ENCODE results near the gene PREX1. TPM values are rescaled to one million over a fixed set of nuclear protein-coding genes. Genes with fewer than 3 reads are reported as not detected.

Gene PREX1
- total and polyA plus RNA-seq, 3 donors from 2014 or later, result 18.0 to 36.5 (median 27.1) TPM

DNA sequence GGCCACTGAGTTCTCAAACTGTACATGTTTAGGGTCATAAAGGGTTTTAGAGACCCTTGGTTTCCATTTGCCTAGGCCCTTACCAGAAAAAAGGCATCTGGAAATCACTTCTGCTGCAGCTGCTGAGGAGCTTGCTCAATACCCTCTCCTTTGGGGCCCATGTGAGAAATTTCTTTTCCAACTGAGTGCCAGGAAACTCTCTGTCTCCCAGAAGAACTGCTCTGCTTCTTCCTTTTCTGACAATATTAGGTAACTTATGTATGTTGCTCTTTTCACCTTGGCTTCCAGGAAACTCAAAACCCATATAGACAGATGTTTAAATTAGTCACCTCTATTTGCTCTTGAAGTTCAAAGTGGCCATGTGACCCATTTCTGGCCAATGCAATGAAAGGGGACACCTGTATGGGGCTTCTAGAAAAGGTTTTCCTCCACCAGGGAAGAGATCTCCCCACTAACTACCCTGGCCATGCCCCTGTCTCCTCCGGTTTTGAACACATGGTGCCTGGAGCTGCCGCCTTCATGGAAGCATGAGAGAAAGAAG is 121.6 kb downstream of the PREX1 start:
- Histone ChIP-seq H3K27me3 (no peaks in the 10 kb centered on the region), H3K9me3 (no peaks in the 10 kb centered on the region), H3K4me1 (peaks cover 19% of the 10 kb centered on the region), H3K27ac (no peak overlapping the region), H3K36me3 (ENCODE audit: low read depth, missing control alignments) (no peaks in the 10 kb centered on the region), H3K4me3 (no peak overlapping the region)
- DNase-seq, result no peak
- no peak for TF ChIP-seq CTCF (IDR thresholded peaks at IDR 0.05)
- no peak for TF ChIP-seq POLR2A (IDR thresholded peaks at IDR 0.05)
- intact Hi-C loops (cut with DNase I; ENCODE audit: low total_unique reads), result no loop called here
- WGBS, 2 donors, result 100% methylated on average over 2 of the region's 2 CpGs

GRCh38 chr20:48705240-48706115 is 122.3 kb downstream of the PREX1 start:
- no peak for TF ChIP-seq POLR2A (IDR thresholded peaks at IDR 0.05)
- TF ChIP-seq CTCF (IDR thresholded peaks at IDR 0.05), result no peak
- 76 to 86% methylated on average over 8 of the region's 8 CpGs for WGBS, 2 donors
- no peak for DNase-seq
- Histone ChIP-seq H3K4me3 (no peak overlapping the region), H3K4me1 (peaks cover 19% of the 10 kb centered on the region), H3K9me3 (no peaks in the 10 kb centered on the region), H3K27ac (no peak overlapping the region), H3K27me3 (no peaks in the 10 kb centered on the region), H3K36me3 (ENCODE audit: low read depth, missing control alignments) (no peaks in the 10 kb centered on the region)
- intact Hi-C loops (cut with DNase I; ENCODE audit: low total_unique reads), result no loop called here

GRCh38 chr20:48704761-48705160 is 123.0 kb downstream of the PREX1 start:
- H3K27me3 ChIP-seq, result no peaks in the 10 kb centered on the region
- peaks cover 19% of the 10 kb centered on the region for H3K4me1 ChIP-seq
- H3K27ac ChIP-seq, result no peak overlapping the region
- H3K36me3 ChIP-seq (ENCODE audit: low read depth, missing control alignments), result no peaks in the 10 kb centered on the region
- no peak overlapping the region for H3K4me3 ChIP-seq
- intact Hi-C loops (cut with DNase I; ENCODE audit: low total_unique reads), result no loop called here
- TF ChIP-seq CTCF (IDR thresholded peaks at IDR 0.05), result no peak
- no peak for TF ChIP-seq POLR2A (IDR thresholded peaks at IDR 0.05)
- WGBS, 2 donors, result 61 to 74% methylated on average over 10 of the region's 10 CpGs
- DNase-seq, result peak; percentile 72
- no peaks in the 10 kb centered on the region for H3K9me3 ChIP-seq

- Histone ChIP-seq H3K4me1 (peaks cover 19% of the 10 kb centered on the region), H3K4me3 (no peak overlapping the region), H3K27ac (no peak overlapping the region), H3K9me3 (no peaks in the 10 kb centered on the region), H3K36me3 (ENCODE audit: low read depth, missing control alignments) (no peaks in the 10 kb centered on the region), H3K27me3 (no peaks in the 10 kb centered on the region)
- 54 to 77% methylated on average over 9 to 15 of the region's 15 CpGs for WGBS, 2 donors
- intact Hi-C loops (cut with DNase I; ENCODE audit: low total_unique reads), result no loop called here
- TF ChIP-seq POLR2A (IDR thresholded peaks at IDR 0.05), result no peak
- TF ChIP-seq CTCF (IDR thresholded peaks at IDR 0.05), result no peak
- no peak for DNase-seq
Observed at GRCh38 chr20:48703511-48704219, 124.1 kb downstream of the PREX1 start.
